GM20431 (cell line): ENCODE data around the gene RABGAP1L.

ENCODE experiments used
- in situ Hi-C: fragments of 300-500 bp; cut with MseI, MboI; formaldehyde crosslinking; loops from one replicate; pipeline ENCODE4 v1.15.0; 2020; ENCODE audit warnings: low sequenced_read_pairs; ENCODE audit not compliant: unreplicated experiment

RABGAP1L gene

GRCh38 chr1:174723816-174724215 lies 564.5 kb downstream of the RABGAP1L start:
- in situ Hi-C loops, result no loop called here

- in situ Hi-C loops, result no loop called here
Observed at GRCh38 chr1:174724219-174724618, 564.9 kb downstream of the RABGAP1L start.

- in situ Hi-C loops, result loop anchor here (25.0 kb wide), 1 partner anchor 639 kb away; no protein-coding TSS in a partner anchor
Observed at GRCh38 chr1:174726167-174726879, 567.0 kb downstream of the RABGAP1L start.

- in situ Hi-C loops, result loop anchor here (25.0 kb wide), 1 partner anchor 640 kb away; no protein-coding TSS in a partner anchor
Observed at GRCh38 chr1:174726880-174727585, 567.7 kb downstream of the RABGAP1L start.

GRCh38 chr1:174734270-174734669 lies 575.0 kb downstream of the RABGAP1L start:
- in situ Hi-C loops, result loop anchor here (10.0 to 25.0 kb wide), 2 partner anchors 469 to 647 kb away; no protein-coding TSS in a partner anchor

DNA sequence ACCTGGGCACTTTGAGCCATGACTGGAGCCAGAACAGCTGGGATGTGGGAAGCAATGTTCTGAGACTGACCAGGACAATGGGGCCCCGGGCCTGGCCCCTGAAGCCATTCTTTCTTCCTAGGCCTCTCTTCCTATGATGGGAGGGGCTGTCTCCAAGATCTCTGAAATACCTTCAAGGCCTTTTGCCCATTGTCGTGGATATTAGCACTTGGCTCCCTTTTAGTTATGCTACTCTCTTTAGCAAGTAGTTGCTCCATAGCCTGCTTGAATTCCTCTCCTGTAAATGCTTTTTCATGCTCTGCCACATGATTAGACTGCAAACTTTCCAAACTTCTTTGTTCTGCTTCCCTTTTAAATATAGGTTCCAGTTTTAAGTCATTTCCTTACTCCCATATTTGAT lies 577.5 kb downstream of the RABGAP1L start:
- in situ Hi-C loops, result loop anchor here (10.0 to 25.0 kb wide), 2 partner anchors 472 to 650 kb away; no protein-coding TSS in a partner anchor

DNA sequence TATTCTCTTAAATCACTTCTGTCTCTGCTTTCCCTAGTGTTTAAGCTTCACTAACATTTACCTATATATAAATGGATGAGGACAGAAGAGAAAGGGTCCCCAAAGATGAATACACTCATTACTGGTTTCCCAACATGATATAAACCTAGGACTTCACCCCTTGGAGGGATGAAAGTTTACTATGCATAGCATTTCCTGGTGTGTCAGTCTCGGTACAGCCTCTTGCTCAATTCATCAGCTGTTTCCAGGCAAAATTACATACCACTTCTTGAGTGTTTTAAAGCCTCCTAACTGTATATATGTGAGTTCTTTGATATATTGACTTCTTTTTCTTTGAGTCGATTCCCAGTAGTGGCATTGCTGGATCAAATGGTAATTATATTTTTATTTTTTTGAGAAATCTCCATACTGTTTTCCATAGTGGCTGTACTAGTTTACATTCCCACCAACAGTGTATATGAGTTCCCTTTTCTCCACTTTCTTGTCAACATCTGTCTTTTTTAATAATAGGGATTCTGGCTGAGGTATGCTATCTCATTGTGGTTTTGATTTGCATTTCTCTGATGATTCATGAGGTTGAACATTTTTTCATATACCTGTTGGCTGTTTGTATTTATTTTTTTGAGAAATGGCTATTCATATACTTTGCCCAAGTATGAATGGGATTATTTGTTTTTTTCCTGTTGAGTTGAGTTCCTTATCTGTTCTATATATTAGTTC lies 581.1 kb downstream of the RABGAP1L start:
- in situ Hi-C loops, result loop anchor here (25.0 kb wide), 1 partner anchor 653 kb away; no protein-coding TSS in a partner anchor

DNA sequence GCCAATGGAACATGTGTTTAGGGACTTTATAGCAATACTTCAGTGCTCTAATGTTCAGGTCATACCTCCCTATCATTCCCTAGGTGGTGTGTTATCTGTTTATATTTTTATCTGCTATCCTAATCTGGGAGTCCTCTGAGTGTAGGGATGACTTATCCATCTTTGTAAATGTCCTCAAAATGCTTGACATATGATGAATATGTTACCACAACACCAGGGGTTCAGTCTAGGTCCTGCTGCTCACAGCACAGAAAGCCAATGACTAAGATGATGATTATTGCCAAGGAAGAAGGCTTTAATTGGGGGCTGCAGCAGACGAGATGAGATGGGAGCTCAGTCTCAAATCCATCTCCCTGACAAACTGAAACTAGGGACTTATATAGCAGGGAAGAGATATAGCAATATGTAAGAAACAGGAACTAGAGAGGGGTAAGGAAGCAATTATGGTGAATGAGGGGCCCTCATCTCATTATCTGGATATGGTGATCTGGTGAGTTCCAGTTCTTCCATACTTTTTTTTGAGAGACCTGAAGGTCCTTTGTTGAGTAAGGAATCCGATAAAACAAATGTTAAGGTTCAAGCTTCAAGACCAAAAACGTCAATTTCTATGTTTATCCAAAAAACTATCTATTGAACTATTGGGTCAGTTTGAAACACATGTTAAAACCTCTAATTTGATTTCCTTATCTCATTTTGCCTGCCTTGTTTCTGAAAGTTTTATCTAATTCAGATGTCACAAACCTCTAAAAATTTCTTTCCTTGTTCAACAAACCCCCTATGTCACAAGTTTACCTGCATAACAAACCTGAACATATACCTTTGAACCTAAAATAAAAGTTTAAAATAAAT lies 583.7 kb downstream of the RABGAP1L start:
- in situ Hi-C loops, result loop anchor here (25.0 kb wide), 1 partner anchor 656 kb away; no protein-coding TSS in a partner anchor

GRCh38 chr1:174743654-174744561 lies 584.6 kb downstream of the RABGAP1L start:
- in situ Hi-C loops, result loop anchor here (25.0 kb wide), 1 partner anchor 657 kb away; no protein-coding TSS in a partner anchor

- in situ Hi-C loops, result loop anchor here (25.0 kb wide), 1 partner anchor 658 kb away; no protein-coding TSS in a partner anchor
Observed at GRCh38 chr1:174744886-174745285, 585.6 kb downstream of the RABGAP1L start.

DNA sequence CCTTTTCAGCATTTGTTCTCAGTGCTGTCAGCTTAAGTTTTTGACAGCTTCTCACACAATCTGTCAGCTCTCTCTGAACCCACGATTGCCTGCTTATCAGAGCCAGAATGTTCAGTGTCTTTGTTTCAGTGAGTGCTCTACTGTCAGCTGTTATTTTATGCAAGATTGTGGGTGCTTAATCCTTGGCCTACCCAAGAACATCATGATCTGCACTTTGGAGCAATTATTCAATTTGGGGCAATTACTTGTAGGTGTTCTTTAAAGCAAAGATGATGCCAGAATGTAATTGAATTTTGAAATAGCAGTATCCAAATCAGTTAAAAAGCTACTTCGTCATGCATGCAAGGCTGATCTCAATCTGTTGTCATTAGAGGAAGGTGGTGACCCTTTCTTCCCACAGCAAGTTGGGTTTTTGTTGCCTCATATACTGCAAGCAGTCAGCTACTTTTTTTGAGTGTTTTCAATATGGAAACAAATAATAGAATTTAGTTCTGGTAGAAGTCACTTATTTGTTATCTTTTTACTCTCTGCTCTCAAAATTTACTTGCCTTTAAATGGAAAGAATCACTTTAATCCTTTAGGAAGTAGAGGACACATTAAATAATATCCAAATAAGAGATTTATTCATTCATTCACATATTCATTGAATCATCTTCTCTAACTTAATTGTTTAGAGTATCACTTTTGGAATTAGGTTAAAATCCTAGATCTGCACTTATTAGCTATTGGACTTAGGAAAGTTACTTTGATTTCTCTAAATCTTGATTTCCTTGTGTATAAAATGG lies 586.9 kb downstream of the RABGAP1L start:
- in situ Hi-C loops, result loop anchor here (25.0 kb wide), 1 partner anchor 659 kb away; no protein-coding TSS in a partner anchor

DNA sequence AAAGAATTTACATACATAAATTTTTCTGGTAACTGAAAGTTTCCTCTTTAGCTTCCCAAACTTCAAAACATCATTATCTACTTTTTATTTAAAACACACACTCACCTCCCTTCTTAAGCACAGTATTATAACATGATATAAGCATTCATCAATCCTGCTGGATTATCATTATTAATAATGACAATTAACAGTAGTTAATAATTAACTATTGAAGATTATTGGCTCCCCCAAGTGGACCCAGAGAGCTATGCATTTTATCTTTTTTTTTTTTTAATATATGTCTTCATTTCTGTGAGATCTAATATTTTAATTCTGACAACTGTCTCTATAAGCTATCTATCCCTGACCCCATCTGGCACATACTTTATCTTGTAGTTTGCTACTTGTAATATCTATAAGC lies 588.3 kb downstream of the RABGAP1L start:
- in situ Hi-C loops, result loop anchor here (25.0 kb wide), 1 partner anchor 660 kb away; no protein-coding TSS in a partner anchor

DNA sequence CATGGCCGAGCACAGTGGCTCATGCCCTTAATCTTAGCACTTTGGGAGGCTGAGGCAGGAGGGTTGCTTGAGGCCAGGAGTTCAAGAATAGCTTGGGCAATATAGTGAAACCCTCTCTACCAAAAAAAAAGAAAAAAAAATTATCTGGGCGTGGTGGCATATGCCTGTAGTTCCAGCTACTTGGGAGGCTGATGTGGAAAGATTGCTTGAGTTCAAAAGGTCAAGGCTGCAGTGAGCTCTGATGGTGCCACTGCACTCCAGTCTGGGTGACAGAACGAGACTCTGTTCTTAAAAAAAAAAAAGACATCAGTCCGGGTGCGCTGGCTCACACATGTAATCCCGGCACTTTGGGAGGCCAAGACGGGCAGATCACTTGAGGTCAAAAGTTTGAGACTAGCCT lies 589.3 kb downstream of the RABGAP1L start:
- in situ Hi-C loops, result loop anchor here (25.0 kb wide), 1 partner anchor 661 kb away; no protein-coding TSS in a partner anchor

GRCh38 chr1:174753131-174753530 lies 593.8 kb downstream of the RABGAP1L start:
- in situ Hi-C loops, result loop anchor here (25.0 kb wide), 1 partner anchor 234 kb away; the partner anchor contains the start of gene CACYBP

DNA sequence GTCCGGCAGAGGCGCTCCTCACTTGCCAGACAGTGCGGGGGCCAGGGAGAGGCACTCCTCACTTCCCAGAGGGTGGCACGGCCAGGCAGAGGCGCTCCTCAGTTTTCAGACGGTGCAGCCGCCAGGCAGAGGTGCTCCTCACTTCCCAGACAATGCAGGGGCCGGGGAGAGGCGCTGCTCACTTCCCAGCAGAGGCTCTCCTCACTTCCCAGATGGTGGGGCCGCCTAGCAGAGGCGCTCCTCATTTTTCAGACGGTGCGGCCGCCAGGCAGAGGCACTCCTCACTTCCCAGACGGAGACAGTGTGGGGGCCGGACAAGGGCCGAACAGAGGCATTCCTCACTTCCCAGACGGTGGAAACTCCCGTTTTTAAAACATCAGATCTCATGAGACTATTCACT lies 602.0 kb downstream of the RABGAP1L start:
- in situ Hi-C loops, result loop anchor here (25.0 kb wide), 1 partner anchor 226 kb away; the partner anchor contains the start of gene CACYBP

GRCh38 chr1:174761901-174762585 lies 602.7 kb downstream of the RABGAP1L start:
- in situ Hi-C loops, result loop anchor here (25.0 kb wide), 1 partner anchor 225 kb away; the partner anchor contains the start of gene CACYBP

GRCh38 chr1:174764191-174764590 lies 604.9 kb downstream of the RABGAP1L start:
- in situ Hi-C loops, result loop anchor here (25.0 kb wide), 1 partner anchor 223 kb away; the partner anchor contains the start of gene CACYBP
